HG03135 (cell line): ENCODE measurements around the gene METRNL.
A peak's percentile ranks its signal among the peaks of the same experiment; 100 is the strongest.
"Not testable (repeated sequence)": the region's sequence is repeated elsewhere in the genome, so short reads cannot be mapped to it uniquely, and the experiment has no call there.

ENCODE experiments used
- ATAC-seq: cut with Tn5 transposase; IDR thresholded peaks from one replicate; pipeline ENCODE4 v1.9.1; 2021; ENCODE audit warnings: mild to moderate bottlenecking, moderate library complexity; ENCODE audit not compliant: unreplicated experiment

The METRNL gene, protein sequence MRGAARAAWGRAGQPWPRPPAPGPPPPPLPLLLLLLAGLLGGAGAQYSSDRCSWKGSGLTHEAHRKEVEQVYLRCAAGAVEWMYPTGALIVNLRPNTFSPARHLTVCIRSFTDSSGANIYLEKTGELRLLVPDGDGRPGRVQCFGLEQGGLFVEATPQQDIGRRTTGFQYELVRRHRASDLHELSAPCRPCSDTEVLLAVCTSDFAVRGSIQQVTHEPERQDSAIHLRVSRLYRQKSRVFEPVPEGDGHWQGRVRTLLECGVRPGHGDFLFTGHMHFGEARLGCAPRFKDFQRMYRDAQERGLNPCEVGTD

DNA sequence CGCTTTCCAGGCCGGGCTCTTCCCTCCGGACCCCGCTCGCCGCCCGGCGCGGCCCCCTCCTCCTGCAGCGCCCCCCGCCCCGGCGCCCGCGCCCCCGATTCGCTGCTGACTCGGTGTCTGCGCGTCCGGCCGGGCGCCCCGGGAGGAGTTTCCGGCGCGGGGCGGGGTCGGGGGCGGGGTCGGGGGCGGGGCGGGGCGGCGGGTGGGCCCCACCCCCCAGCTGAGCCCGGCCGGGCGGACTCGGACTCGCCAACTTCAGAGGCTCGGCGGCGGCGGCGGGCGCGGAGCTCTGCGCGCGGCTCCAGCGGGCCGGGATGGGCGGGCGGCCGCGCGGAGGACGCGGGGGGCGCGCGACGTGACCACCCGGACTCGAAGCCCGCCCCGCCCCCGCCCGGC is at the start of gene METRNL:
METRNL (plus strand) TSS at position 258 of the 396 bp plus-strand sequence. CDS start 207 bp downstream, outside the sequence.
- peak; percentile 45 for ATAC-seq

DNA sequence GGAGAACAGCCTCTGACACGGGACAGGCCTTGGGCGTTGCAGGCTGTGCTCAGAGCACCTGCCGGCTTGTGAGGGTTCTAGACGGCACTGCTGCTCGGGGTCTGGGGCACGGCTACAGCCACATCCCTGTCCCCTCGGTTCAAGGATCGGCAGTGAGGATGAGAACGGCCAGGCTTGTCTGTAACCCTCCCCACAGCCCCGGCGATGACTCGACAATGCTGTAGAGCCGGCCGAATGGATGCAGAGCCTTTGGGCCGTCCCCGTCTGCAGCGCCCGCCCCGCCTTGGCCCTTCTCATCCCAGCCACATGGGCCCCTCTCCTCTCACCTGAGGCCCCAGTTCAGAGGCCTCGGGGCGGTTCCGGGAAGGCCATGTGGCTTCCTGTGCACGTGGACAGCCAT is 49.0 kb upstream of the METRNL start:
- ATAC-seq: no peak

DNA sequence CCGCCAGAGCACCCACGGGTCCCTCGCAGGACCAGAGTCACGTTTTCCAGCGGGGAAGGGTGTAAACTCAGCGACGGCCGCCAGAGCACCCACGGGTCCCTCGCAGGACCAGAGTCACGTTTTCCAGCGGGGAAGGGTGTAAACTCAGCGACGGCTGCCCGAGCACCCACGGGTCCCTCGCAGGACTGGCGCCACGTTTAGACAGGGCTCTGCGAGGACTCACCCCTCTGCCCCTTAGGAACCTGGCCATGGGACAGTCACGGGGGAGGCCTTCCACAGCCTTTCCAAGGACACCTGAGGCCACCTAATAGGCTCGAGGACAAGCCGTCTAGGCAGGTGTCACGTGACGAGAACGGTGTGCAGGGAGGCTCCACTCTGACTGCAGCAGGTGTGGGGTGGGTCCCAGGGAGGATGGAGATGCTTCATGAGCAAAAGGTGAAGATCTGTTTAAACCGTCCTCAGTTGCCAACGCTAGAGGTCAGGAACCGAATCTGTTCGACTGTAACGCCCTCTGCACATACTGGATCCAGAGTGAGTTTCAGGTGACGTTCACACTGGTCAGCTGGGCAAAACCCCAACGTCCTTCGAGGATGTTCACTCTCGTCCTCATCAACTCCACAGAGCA is 48.0 kb upstream of the METRNL start:
- ATAC-seq: no peak

DNA sequence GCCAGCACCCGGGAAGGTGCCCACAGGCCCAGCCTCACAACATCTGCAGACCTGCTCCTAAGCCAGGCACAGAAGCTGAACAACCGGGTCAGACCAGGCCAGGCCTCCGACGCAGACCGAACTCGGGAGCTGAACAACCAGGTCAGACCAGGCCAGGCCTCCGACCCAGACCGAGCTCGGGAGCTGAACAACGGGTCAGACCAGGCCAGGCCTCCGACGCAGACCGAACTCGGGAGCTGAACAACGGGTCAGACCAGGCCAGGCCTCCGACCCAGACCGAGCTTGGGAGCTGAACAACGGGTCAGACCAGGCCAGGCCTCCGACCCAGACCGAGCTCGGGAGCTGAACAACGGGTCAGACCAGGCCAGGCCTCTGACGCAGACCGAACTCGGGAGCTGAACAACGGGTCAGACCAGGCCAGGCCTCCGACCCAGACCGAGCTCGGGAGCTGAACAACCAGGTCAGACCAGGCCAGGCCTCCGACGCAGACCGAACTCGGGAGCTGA is 47.4 kb upstream of the METRNL start:
- ATAC-seq: not testable (repeated sequence)

DNA sequence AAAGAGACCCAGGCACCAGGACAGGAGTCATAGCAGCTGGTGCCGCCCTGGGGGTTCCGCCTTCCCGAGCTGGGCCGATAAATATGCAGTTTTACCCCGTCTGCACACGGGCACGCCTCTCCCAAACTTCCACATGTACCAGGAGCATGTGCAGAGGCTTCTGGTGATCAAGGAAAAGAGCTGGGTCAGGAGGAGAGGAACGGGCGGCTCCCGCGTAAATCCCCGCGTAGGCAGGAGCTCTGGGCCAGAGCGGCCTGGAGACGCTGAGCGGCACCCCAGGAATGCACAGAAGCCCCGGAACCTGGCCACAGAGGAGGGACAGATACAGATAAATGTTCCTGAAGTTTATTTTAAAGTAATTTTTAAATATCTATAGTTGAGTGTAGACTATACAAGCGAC is 46.6 kb upstream of the METRNL start:
- no peak for ATAC-seq

DNA sequence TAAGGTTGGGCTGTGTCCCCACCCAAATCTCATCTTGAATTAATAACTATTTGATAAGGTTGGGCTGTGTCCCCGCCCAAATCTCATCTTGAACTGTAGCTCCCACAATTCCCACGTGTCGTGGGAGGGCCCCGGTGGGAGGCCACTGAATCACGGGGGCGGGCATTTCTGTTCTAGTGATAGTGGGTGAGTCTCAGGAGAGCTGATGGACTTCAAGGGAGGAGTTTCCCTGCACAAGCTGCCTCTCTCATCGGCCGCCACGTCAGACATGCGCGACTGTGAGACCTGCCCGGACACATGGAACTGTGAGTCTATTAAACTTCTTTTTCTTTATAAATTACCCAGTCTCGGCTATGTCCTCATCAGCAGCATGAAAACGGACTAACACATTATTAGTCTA is 44.9 kb upstream of the METRNL start:
- no peak for ATAC-seq

DNA sequence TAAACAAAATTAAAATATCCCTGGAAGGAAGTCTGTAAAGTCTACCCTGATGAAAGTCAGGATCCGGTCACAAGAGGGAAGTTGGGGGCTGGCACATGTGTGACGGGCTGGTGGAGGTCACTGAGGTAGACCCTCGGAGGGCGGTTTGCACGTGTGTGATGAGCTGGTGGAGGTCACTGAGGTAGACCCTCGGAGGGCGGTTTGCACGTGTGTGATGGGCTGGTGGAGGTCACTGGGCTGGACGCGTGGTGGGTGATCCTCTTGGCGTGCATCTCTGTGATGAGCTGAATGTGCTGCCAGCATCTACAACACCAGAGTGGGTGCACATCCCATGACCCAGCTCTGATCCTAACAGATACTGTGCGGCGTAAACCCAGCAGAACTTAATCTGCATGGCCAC is 43.7 kb upstream of the METRNL start:
- ATAC-seq: no peak

DNA sequence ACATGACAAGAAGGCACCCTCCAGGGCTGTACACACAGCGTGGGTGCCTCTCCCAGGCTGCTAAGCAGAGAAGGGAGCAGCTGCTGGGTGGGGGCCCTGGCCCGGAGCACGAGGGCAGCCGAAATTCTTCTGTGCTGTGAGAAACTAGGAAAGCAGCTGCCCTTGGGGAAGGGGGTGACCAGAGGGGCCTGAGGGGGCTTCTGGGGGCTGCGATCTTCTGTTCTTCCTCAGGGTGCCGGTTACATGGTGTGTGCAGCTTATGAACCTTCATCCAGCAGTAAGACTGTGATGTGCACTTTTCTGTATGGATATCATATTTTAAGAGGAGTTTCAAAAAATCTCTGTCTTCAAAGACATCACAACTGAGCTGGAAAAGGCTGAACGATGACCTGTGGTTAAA is 43.2 kb upstream of the METRNL start:
- no peak for ATAC-seq

DNA sequence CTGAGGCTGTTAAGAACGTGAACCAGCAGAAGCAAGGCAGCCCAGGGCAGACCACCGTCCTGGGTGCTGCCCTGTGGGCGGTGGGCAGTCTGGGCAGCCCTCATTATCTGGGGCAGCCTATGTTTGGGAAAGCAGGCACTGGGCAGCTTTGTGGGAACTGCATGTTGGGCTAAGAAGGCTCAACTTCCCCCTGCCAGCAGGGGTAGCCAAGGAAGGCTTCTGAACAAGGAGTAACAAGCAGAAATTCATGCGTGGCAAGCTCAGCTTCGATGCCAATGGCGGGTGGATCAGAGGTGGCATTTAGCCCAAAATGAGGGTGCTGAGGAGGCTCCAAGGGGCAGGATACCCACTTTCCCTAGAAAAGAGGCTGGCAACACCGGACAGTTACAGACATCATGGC is 42.7 kb upstream of the METRNL start:
- ATAC-seq: no peak

DNA sequence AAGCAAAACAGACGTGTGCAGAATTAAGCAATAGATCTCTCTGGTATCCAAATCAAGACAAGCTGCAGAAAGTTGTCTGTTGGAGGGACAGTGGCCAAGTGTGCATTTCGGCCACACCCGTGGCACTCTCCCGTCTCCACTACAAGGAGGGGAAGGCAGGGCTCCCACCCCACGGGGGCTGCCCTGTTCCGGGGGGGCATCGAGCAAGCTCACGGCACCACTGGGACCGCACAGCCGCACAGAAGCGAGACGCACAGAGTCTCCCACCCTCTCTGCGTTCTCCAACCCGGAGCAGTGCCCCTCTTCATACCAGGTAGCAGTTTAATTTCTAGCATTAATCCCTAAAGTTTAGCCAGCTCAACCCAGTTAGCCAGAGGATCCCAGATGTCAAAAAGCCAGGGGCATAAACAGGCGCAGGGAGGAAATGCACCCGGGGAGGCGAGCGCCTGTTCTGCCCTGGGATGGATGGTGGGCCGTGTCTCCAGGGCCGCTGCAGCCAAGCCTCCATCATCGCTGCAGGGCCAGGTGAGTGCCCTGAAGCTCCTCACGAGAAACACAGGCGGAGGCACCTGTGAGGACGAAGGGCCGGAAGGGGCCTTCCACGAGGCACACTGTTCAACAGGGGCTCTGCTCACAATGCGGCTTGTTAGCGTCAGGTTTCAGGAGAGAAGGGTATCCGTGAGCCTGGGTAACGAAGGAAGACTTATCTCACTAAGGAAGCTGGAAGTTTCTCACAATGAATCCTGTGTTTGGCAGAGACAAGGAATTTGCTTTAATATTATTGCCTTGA is 42.1 kb upstream of the METRNL start:
- ATAC-seq: no peak

DNA sequence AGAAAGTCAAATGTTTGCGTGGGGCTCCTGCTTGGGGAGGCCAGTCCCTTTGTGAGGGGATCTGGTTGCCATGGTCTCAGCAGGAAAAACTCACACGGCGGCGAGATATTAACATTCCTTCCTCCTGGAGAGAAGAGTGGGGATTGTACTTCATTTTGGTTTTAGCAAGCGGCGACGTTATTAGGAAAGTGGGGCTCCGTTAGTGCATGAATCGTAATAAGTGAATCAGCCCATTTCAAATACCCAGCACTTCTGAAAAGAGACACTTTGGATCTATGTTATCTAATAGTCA is 41.6 kb upstream of the METRNL start:
- ATAC-seq: no peak

DNA sequence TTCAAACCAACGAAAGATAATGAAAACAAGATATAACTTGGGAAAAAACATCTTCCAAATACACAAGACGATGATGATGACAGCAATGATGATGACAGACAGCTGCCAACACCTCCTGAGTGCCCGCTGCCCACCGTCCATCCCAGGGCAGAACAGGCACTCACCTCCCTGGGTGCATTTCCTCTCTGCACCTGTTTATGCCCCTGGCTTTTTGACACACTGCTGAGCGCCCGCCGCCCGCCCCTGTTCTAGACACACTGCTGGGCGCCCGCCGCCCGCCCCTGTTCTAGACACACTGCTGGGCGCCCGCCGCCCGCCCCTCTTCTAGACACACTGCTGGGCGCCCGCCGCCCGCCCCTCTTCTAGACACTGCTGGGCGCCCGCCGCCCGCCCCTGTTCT is 40.4 kb upstream of the METRNL start:
- not testable (repeated sequence) for ATAC-seq

DNA sequence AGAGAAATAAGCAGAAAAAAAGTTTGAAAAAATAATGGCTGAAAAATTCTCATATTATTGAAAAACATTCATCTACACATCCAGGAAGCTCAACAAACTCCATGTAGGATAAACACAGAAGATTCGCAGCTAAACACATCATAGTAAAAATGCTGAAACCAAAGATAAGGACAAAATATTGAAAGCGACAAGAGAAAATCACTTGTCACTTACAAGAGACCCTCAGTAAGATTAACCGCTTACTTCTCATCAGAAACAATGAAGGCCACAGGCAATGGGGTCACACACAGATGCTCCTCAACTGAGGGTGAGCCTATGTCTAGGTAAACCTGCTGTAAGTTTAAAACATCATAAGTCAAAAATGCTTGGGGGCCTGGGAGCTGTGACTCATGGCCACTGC is 38.1 kb upstream of the METRNL start:
- ATAC-seq: no peak

DNA sequence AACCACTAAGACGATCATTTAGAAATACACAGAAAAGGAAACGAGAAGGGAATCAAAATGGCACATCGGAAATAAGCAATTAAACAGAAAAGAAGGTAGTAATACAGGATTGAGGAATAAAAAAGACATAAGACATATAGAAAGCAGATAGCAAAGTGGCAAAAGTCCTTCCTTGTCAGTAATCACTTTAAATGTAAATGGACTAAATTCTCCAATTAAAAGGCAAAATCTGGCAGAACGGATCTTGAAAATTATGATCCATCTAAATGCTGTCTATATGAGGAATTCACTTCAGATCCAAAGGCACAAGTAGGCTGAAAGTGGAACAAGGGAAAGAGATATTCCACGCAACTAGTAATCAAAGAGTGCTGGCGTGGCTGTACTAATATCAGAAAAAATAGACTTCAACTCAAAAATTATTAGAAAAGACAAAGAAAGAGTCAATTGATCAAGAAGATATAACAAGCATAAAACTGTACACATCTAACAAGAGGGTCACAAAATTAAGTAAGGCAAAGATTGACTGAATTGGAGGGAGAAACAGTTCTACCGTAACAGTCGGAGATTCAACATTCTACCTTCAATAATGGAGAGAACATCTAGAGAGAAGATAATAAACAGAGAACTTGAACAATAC is 36.8 kb upstream of the METRNL start:
- no peak for ATAC-seq

DNA sequence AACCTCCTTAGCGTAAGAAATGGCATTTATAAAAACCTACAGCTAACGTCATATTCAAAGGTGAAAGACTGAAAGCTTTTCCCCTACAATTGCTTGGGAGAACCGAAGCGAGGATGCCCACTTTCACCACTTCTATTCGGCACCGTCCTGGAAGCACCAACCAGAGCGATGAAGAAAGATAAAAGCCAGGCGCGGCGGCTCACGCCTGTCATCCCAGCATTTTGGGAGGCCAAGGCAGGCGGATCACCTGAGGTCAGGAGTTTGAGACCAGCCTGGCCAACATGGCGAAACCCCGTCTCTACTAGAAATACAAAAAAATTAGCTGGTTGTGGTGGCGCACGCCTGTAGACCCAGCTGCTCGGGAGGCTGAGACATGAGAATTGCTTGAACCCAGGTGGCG is 34.9 kb upstream of the METRNL start:
- not testable (repeated sequence) for ATAC-seq

DNA sequence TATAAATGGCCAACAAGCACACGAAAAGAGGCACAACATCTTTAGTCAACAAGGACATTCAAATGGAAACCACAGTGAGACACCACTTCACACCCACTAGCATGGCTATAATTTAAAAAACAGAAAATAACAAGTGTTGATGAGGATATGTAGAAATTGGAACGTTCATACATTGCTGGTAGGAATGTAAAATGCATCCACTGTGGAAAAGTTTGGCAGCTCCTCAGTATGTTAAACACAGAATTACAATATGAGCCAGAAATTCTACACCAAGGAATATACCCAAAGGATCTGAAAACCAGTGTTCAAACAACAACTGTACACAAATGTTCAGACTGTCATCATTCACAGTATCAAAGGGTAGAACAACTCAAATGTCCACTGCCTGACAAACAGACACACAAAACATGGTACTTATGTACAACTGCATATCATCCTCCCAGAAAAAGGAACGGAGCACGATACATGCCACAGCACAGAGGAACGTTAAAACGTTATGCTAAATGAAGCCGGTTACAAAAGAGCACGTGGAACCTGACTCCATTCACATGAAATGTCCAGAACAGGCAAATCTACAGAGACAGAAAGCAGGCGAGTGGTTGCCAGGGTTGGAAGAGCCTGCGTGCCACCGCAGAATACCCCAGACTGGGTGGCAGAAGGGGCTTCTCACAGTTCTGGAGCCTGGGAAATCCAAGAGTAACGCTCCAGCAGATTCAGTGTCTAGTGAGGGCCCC is 32.8 kb upstream of the METRNL start:
- ATAC-seq: no peak

DNA sequence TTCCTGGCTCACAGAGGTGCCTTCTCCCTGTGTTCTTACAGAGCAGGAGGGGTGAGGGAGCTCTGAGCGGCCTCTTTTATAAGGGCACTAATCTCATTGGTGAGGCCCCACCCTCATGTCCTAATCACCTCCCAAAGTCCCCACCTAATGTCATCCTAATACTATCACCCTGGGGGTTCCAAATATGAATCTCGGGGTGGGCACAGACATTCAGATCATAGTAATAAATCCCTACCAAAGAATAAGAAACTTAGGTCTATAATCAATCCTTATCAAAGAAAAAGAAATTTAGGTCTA is 32.3 kb upstream of the METRNL start:
- ATAC-seq: no peak

DNA sequence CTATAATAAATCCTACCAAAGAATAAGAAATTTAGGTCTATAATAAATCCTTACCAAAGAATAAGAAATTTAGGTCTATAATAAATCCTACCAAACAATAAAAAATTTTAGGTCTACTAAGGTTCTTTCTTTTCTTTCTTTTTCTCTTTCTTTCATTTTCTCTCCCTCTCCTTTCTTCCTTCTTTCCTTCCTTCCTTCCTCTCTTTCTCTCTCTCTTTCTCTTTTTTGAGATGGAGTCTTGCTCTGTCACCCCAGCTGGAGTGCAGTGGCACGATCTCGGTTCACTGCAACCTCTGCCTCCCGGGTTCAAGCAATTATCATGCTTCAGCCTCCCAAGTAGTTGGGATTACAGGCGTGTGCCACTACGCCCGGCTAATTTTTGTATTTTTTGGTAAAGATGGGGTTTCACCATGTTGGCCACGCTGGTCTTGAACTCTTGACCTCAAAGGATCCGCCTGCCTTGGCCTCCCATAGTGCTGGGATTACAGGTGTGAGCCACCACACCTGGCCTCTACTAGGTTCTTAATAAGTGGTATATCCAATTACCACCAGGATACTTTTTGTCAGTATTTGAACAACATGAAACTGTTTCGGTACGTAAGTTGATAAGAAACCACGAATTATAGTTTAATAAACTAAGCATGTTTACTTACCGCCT is 31.5 kb upstream of the METRNL start:
- ATAC-seq: not testable (repeated sequence)

DNA sequence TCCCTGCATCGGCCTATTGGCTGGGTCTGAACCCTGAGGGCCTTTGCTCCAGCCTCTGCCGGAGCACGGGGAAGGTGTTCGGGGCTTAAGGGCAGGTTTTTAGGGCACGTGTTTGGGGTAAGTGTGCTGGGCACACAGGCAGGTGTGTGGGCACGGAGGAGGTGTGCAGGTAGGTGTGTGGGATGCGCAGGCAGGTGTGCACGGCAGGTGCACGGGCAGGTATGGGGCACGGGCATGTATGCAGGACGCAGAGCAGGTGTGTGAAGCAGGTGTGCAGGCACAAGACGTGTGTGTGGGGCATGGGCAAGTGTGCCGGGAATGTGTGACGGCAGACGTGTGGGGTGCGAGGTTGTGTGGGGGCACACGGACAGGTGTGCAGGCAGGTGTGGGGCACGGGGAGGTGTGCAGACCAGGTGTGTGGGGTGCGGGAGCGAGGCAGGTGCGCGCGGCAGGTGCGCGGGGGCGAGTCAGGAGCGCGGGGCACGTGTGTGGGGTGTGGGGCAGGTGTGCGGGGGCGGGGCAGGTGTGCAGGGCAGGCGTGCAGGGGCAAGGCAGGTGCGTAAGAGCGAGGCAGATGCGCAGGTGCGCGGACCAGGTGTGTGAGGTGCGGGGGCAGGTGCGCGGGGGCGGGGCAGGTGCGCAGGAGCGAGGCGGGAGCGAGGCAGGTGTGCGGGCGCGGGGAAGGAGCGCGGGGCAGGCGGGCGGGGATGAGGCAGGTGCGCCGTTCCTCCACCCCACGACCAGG is 28.6 kb upstream of the METRNL start:
- no peak for ATAC-seq
